DND-41 (cell line): ENCODE measurements around the gene BBS9.

ENCODE experiments used
- ATAC-seq: fragments of 200-7000 bp; cut with Tn5 transposase; 3 replicates; pipeline ENCODE4 v1.9.1; 2021; ENCODE audit warnings: low read depth; ENCODE audit not compliant: insufficient read depth
- DNase-seq: peaks from one replicate; pipeline ENCODE4 v3.0.0-alpha.2; 2020
- H2AFZ ChIP-seq: 2 replicates; pipeline ENCODE4 v1.6.0; 2012; ENCODE audit warnings: low read depth, low read length
- H3K27ac ChIP-seq: 2 replicates; pipeline ENCODE4 v1.5.1; 2012; ENCODE audit warnings: low read length, inconsistent platforms
- H3K27me3 ChIP-seq: fragments of 200-600 bp; sonication (generic); 2 replicates; pipeline ENCODE4 v1.6.0; 2012; ENCODE audit warnings: low read length, mild to moderate bottlenecking, inconsistent platforms; ENCODE audit not compliant: insufficient read depth, poor library complexity
- H3K36me3 ChIP-seq: 2 replicates; pipeline ENCODE4 v1.5.1; 2012; ENCODE audit warnings: low read length, inconsistent platforms; ENCODE audit not compliant: insufficient read depth
- H3K4me1 ChIP-seq: 2 replicates; pipeline ENCODE4 v1.5.1; 2012; ENCODE audit warnings: mild to moderate bottlenecking, low read length; ENCODE audit not compliant: insufficient read depth
- H3K4me2 ChIP-seq: 2 replicates; pipeline ENCODE4 v1.6.0; 2012; ENCODE audit warnings: mild to moderate bottlenecking, moderate library complexity, low read length, inconsistent platforms; ENCODE audit not compliant: insufficient read depth
- H3K4me3 ChIP-seq, 2 experiments: fragments of 200-600 bp in 1 of 2; shearing (Covaris generic) in 1 of 2; 2 replicates each; pipeline ENCODE4 v1.5.1; 2012 to 2016; ENCODE audit warnings: inconsistent platforms in 2 of 2, low read length in 2 of 2, mild to moderate bottlenecking in 2 of 2, low read depth in 1 of 2, moderate library complexity in 1 of 2
- H3K79me2 ChIP-seq: 2 replicates; pipeline ENCODE4 v1.6.0; 2012; ENCODE audit warnings: low read length, inconsistent platforms; ENCODE audit not compliant: insufficient read depth
- H3K9ac ChIP-seq: 2 replicates; pipeline ENCODE4 v1.6.0; 2012; ENCODE audit warnings: low read depth, mild to moderate bottlenecking, inconsistent platforms, low read length, moderate library complexity
- H3K9me3 ChIP-seq: 2 replicates; pipeline ENCODE4 v1.5.1; 2012; ENCODE audit warnings: low read length, moderate library complexity, mild to moderate bottlenecking, inconsistent platforms; ENCODE audit not compliant: insufficient read depth, severe bottlenecking
- H4K20me1 ChIP-seq: 2 replicates; pipeline ENCODE4 v1.6.0; 2012; ENCODE audit warnings: low read length; ENCODE audit not compliant: insufficient read depth
- EZH2 ChIP-seq: IDR thresholded peaks from 3 replicates; pipeline ENCODE4 v1.6.1; 2012; ENCODE audit warnings: borderline replicate concordance, low read depth, mild to moderate bottlenecking, moderate library complexity, low read length, inconsistent platforms; ENCODE audit not compliant: severe bottlenecking
- TF ChIP-seq, protein P1 (sequence below): IDR thresholded peaks from 2 replicates; pipeline ENCODE4 v1.5.1; 2012; ENCODE audit warnings: borderline replicate concordance, low read length, moderate library complexity, mild to moderate bottlenecking; ENCODE audit not compliant: poor library complexity, severe bottlenecking; ENCODE audit errors: extremely low read depth

The BBS9 gene

DNA sequence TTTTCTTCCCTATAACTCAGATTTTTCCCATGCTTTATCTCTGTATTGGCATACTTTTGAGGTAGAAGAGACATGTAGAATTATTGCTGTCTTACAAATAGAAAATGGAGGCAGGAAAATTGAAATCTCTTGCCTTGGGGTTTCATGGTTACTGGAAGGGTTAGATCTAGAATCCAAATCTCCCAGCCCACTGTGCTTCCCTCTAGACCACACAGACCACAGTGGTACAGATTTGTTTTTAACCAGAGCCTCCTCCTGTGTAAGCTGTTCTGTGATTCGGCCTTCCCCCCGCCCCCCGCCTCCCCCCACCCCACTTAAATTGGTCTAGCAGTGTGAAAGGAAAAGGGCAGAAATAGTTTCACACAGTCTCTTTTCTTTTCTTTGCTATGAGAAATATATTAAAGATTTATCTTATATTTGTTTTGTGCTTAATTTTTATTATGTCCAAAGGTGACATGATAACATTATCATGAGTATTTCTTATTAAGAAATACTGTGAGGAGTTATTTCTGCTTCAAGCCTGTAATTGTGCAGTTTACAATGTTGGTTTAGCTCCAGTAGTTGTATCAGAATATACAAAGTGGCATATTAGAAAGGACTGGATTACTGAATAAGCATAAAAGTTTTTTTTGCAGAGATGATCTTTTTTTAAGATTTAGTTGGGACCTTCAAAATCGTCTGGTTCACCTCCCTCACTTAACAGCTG lies 407.2 kb downstream of the BBS9 start:
- no peak overlapping the region for H3K9ac ChIP-seq
- TF ChIP-seq, protein P1, sequence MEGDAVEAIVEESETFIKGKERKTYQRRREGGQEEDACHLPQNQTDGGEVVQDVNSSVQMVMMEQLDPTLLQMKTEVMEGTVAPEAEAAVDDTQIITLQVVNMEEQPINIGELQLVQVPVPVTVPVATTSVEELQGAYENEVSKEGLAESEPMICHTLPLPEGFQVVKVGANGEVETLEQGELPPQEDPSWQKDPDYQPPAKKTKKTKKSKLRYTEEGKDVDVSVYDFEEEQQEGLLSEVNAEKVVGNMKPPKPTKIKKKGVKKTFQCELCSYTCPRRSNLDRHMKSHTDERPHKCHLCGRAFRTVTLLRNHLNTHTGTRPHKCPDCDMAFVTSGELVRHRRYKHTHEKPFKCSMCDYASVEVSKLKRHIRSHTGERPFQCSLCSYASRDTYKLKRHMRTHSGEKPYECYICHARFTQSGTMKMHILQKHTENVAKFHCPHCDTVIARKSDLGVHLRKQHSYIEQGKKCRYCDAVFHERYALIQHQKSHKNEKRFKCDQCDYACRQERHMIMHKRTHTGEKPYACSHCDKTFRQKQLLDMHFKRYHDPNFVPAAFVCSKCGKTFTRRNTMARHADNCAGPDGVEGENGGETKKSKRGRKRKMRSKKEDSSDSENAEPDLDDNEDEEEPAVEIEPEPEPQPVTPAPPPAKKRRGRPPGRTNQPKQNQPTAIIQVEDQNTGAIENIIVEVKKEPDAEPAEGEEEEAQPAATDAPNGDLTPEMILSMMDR = no peak
- TF ChIP-seq EZH2 = no peak
- H3K9me3 ChIP-seq = peaks cover 13% of the 10 kb centered on the region
- H3K4me2 ChIP-seq = no peak overlapping the region
- H3K4me1 ChIP-seq = peaks cover 5% of the 10 kb centered on the region; the same call in 1 of the 2 replicates
- no peaks in the 10 kb centered on the region for H3K27me3 ChIP-seq
- DNase-seq (peak; percentile 11), ATAC-seq (peak; percentile 78)
- H3K4me3 ChIP-seq = no peak overlapping the region
- no peak overlapping the region for H3K27ac ChIP-seq
- no peaks in the 10 kb centered on the region for H3K79me2 ChIP-seq
- no peak overlapping the region for H2AFZ ChIP-seq
- H4K20me1 ChIP-seq = no peaks in the 10 kb centered on the region
- H3K36me3 ChIP-seq = no peaks in the 10 kb centered on the region

DNA sequence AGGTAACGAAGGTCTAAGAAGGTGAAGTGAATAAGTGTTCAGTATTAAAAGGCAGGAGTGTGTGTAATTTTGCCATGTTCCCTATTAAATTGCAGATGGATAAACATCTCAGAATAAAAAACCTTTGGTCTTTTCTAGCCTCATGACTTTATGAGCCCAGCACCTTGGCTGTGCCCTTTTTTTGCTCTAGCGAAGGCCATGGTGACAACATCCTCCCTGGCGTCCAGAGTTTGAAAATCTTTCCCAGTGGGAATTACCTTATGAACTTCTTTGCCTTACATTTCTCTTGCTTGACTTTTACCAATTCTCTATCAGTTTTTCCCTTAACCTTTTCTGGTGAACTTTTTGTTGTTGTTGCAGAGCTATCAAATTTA lies 407.7 kb downstream of the BBS9 start:
- Histone ChIP-seq H3K9me3 (peaks cover 13% of the 10 kb centered on the region), H3K4me3 (no peak overlapping the region), H2AFZ (no peak overlapping the region), H3K36me3 (no peaks in the 10 kb centered on the region), H3K27ac (no peak overlapping the region), H3K9ac (no peak overlapping the region), H3K79me2 (no peaks in the 10 kb centered on the region), H3K4me1 (peaks cover 5% of the 10 kb centered on the region; the same call in 1 of the 2 replicates), H3K4me2 (no peak overlapping the region), H3K27me3 (no peaks in the 10 kb centered on the region), H4K20me1 (no peaks in the 10 kb centered on the region)
- TF ChIP-seq EZH2 = no peak
- TF ChIP-seq, protein P1 = no peak
- no peak for DNase-seq
- ATAC-seq = no peak

DNA sequence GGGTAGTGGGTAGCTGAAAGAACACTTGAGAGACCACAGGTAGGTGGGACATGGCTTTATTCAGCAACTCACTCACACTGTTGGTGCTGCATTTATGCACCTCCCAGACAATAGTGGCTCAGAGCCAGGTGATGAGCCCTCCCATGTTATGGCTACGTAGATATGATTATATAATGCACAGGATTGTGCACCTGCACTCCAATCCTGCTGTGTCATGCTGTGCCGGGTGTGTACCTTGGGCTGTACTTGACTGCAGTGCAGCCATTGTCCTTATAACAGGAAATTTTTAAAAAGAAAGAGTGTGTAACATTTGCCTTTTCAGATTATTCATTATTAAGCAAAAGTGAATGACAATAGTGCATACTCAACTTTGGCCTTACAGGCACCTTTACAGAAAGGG lies 409.8 kb downstream of the BBS9 start:
- Histone ChIP-seq H3K79me2 (no peaks in the 10 kb centered on the region), H3K4me3 (no peak overlapping the region), H3K36me3 (no peaks in the 10 kb centered on the region), H3K9ac (no peak overlapping the region), H3K27me3 (no peaks in the 10 kb centered on the region), H3K9me3 (peaks cover 13% of the 10 kb centered on the region), H4K20me1 (no peaks in the 10 kb centered on the region), H3K4me1 (peaks cover 5% of the 10 kb centered on the region; the same call in 1 of the 2 replicates), H2AFZ (no peak overlapping the region), H3K27ac (no peak overlapping the region), H3K4me2 (no peak overlapping the region)
- ATAC-seq (no peak), DNase-seq (peak; percentile 17)
- no peak for TF ChIP-seq EZH2
- TF ChIP-seq, protein P1 = no peak
